ENCODE measurements around the gene RHBDL2. TPM values are rescaled to one million over a fixed set of nuclear protein-coding genes. Genes with fewer than 3 reads are reported as not detected.
A peak's percentile ranks its signal among the peaks of the same experiment; 100 is the strongest.

The RHBDL2 gene
- total RNA-seq, 1 donor from 2014 or later: not detected

- no peaks in the 10 kb centered on the region for H3K4me1 Mint-ChIP-seq (ENCODE audit: low read depth, unreplicated experiment)
- peaks cover 3% of the 10 kb centered on the region for H3K9me3 Mint-ChIP-seq (ENCODE audit: unreplicated experiment)
- Histone ChIP-seq H2AFZ (ENCODE audit: low read depth, low read length) (no peak overlapping the region), H3K4me2 (ENCODE audit: low read length) (no peak overlapping the region), H4K20me1 (ENCODE audit: insufficient read depth, low read length) (no peaks in the 10 kb centered on the region), H3K27me3 (ENCODE audit: insufficient read depth, low read length) (no peaks in the 10 kb centered on the region), H3K9ac (ENCODE audit: low read length) (no peak overlapping the region), H3K9me3 (ENCODE audit: insufficient read depth, low read depth, low read length) (no peaks in the 10 kb centered on the region), H3K36me3 (ENCODE audit: insufficient read depth, low read length) (no peaks in the 10 kb centered on the region), H3K4me1 (ENCODE audit: insufficient read depth, low read length) (no peaks in the 10 kb centered on the region), H3K4me3 (ENCODE audit: insufficient read depth, low read depth, low read length) (no peak overlapping the region), H3K27ac (ENCODE audit: low read depth, low read length) (no peak overlapping the region), H3K79me2 (ENCODE audit: insufficient read depth, low read length) (no peaks in the 10 kb centered on the region)
- H3K4me3 Mint-ChIP-seq (ENCODE audit: unreplicated experiment): no peak overlapping the region
- FAIRE-seq (no peak), DNase-seq (ENCODE audit: low read depth) (no peak)
- H3K36me3 Mint-ChIP-seq (ENCODE audit: low read depth, unreplicated experiment): peaks cover 2% of the 10 kb centered on the region
- H3K27me3 Mint-ChIP-seq (ENCODE audit: low read depth, unreplicated experiment): peaks cover 11% of the 10 kb centered on the region
- TF ChIP-seq CTCF (IDR thresholded peaks at IDR 0.05; ENCODE audit: insufficient read depth, low read depth, low read length) (no peak), EZH2 (IDR thresholded peaks at IDR 0.05; ENCODE audit: insufficient read depth, low read length) (no peak)
- no peak overlapping the region for H3K27ac Mint-ChIP-seq (ENCODE audit: unreplicated experiment)
Measured at GRCh38 chr1:38942664-38943428, 1.2 kb upstream of the RHBDL2 start.

- TF ChIP-seq EZH2 (IDR thresholded peaks at IDR 0.05; ENCODE audit: insufficient read depth, low read length) (no peak), CTCF (IDR thresholded peaks at IDR 0.05; ENCODE audit: insufficient read depth, low read depth, low read length) (no peak)
- H3K9ac ChIP-seq (ENCODE audit: low read length): peak overlapping the region; percentile 29
- H3K27ac ChIP-seq (ENCODE audit: low read depth, low read length): no peak overlapping the region
- H3K79me2 ChIP-seq (ENCODE audit: insufficient read depth, low read length): no peaks in the 10 kb centered on the region
- H3K27me3 ChIP-seq (ENCODE audit: insufficient read depth, low read length): no peaks in the 10 kb centered on the region
- peaks cover 11% of the 10 kb centered on the region for H3K27me3 Mint-ChIP-seq (ENCODE audit: low read depth, unreplicated experiment)
- DNase-seq (ENCODE audit: low read depth) (no peak), FAIRE-seq (no peak)
- no peaks in the 10 kb centered on the region for H4K20me1 ChIP-seq (ENCODE audit: insufficient read depth, low read length)
- peaks cover 2% of the 10 kb centered on the region for H3K36me3 Mint-ChIP-seq (ENCODE audit: low read depth, unreplicated experiment)
- H3K9me3 ChIP-seq (ENCODE audit: insufficient read depth, low read depth, low read length): no peaks in the 10 kb centered on the region
- peak overlapping the region; percentile 46 for H3K4me3 ChIP-seq (ENCODE audit: insufficient read depth, low read depth, low read length)
- peak overlapping the region; percentile 81 for H3K4me2 ChIP-seq (ENCODE audit: low read length)
- no peaks in the 10 kb centered on the region for H3K4me1 Mint-ChIP-seq (ENCODE audit: low read depth, unreplicated experiment)
- no peak overlapping the region for H3K27ac Mint-ChIP-seq (ENCODE audit: unreplicated experiment)
- no peak overlapping the region for H3K4me3 Mint-ChIP-seq (ENCODE audit: unreplicated experiment)
- peak overlapping the region; percentile 89 for H2AFZ ChIP-seq (ENCODE audit: low read depth, low read length)
- H3K4me1 ChIP-seq (ENCODE audit: insufficient read depth, low read length): no peaks in the 10 kb centered on the region
- peaks cover 3% of the 10 kb centered on the region for H3K9me3 Mint-ChIP-seq (ENCODE audit: unreplicated experiment)
- no peaks in the 10 kb centered on the region for H3K36me3 ChIP-seq (ENCODE audit: insufficient read depth, low read length)
Measured at GRCh38 chr1:38941093-38941492, 537 bp downstream of the RHBDL2 start.

Data from astrocyte (in vitro differentiated cells and primary cell).